ENCODE results near the gene ZNF462.

ZNF462 gene

DNA sequence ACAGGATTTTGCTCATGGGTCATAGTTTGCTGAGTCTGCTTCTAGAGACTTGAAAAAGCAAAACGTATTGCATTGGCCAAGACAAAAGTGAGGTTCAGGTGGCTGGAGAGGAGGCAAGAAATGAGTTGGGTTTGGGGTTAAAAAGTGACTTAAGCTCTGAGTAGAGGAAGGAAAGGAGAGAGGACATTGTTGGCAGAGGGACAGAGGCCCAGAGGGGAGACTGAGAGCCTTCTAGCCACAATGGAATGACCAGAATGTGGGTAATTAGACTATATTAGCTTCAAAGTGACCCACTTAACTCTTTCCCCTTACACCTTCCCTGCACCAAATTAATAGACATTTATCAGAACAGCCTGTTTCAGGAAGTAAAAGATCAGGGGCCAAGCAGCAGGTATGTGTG lies 188.4 kb downstream of the ZNF462 start:
- Histone ChIP-seq H3K36me3 (ENCODE audit: insufficient read depth, low read depth, low read length) (no peaks in the 10 kb centered on the region), H3K9me3 (ENCODE audit: insufficient read depth, low read depth, low read length) (no peaks in the 10 kb centered on the region), H3K4me3 (ENCODE audit: low read length) (no peak overlapping the region), H3K4me1 (ENCODE audit: insufficient read depth, low read length) (peaks cover 9% of the 10 kb centered on the region), H3K27ac (ENCODE audit: low read length) (no peak overlapping the region), H3K27me3 (ENCODE audit: insufficient read depth, low read length) (no peaks in the 10 kb centered on the region), H3K9ac (ENCODE audit: low read depth, low read length) (no peak overlapping the region)

DNA sequence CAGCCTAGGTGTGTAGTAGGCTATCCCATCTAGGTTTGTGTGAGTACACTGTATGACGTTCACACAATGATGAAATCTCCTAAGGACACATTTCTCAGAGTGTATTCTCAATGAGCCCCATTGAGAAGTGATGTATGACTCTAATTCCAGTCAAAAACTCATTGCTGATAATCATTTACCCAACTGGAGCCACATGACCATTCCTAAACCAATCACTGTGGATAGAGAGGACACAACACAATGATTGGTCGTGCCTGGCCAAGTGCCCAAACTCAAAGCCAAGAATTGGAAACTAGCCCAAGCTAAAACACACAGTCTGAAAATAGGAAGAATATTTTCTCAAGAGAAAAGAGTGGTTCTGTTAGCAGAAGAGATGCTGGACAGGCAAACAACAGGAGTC lies 191.2 kb downstream of the ZNF462 start:
- Histone ChIP-seq H3K4me1 (ENCODE audit: insufficient read depth, low read length) (peaks cover 10% of the 10 kb centered on the region), H3K36me3 (ENCODE audit: insufficient read depth, low read depth, low read length) (no peaks in the 10 kb centered on the region)

DNA sequence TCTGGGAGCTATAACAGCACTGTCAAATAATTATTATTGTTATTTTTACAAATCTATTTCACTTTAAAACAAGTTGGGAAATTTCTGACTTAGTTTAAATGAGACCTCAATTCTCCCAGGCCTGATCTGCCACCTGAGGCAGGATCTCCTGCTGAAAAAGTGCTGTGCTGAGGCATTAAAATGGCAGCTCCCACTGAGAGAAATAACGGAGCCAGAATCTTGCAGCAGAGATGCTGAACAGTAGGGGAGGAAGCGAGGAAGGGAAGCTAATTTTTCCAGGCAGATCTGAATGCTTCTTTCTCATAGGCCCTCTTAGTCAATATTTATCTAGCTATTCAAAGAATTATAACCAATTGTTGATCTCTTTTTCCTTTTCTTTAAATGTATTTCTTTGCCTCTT lies 196.3 kb downstream of the ZNF462 start:
- Histone ChIP-seq H3K4me1 (ENCODE audit: insufficient read depth, low read length) (peaks cover 6% of the 10 kb centered on the region; the same call in 1 of the 2 replicates), H3K27ac (ENCODE audit: low read length) (no peak overlapping the region), H3K9ac (ENCODE audit: low read depth, low read length) (no peak overlapping the region), H3K4me3 (ENCODE audit: low read length) (no peak overlapping the region), H3K27me3 (ENCODE audit: insufficient read depth, low read length) (no peaks in the 10 kb centered on the region), H3K36me3 (ENCODE audit: insufficient read depth, low read depth, low read length) (no peaks in the 10 kb centered on the region), H3K9me3 (ENCODE audit: insufficient read depth, low read depth, low read length) (no peaks in the 10 kb centered on the region)

More for the DNA sequence above, 191.2 kb downstream of the ZNF462 start:
- Histone ChIP-seq H3K4me3 (ENCODE audit: low read length) (no peak overlapping the region), H3K9ac (ENCODE audit: low read depth, low read length) (no peak overlapping the region), H3K27me3 (ENCODE audit: insufficient read depth, low read length) (no peaks in the 10 kb centered on the region), H3K27ac (ENCODE audit: low read length) (no peak overlapping the region), H3K9me3 (ENCODE audit: insufficient read depth, low read depth, low read length) (no peaks in the 10 kb centered on the region)

DNA sequence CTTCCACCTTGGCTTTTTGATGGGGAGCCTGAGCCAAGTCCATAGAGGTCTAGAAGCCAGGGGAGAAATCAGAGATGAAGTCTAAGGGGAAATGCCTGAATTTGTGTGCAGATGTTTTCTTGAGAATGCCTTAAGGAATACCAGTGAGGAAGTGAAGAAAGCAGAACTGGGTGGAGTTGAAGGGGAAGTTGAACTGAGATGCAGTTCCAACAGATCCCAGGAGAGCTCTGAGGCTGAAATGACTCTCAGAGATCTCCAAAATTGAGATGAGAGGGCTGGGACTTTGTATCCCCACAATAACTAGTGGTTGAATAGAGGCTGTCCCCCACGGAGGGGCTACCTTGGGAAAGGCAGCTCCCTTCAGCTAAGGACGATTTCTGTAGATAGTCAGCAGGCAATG lies 197.1 kb downstream of the ZNF462 start:
- no peaks in the 10 kb centered on the region for H3K36me3 ChIP-seq (ENCODE audit: insufficient read depth, low read depth, low read length)
- no peaks in the 10 kb centered on the region for H3K9me3 ChIP-seq (ENCODE audit: insufficient read depth, low read depth, low read length)
- H3K27ac ChIP-seq (ENCODE audit: low read length) = no peak overlapping the region
- no peak overlapping the region for H3K9ac ChIP-seq (ENCODE audit: low read depth, low read length)
- peaks cover 6% of the 10 kb centered on the region; the same call in 1 of the 2 replicates for H3K4me1 ChIP-seq (ENCODE audit: insufficient read depth, low read length)
- no peaks in the 10 kb centered on the region for H3K27me3 ChIP-seq (ENCODE audit: insufficient read depth, low read length)
- H3K4me3 ChIP-seq (ENCODE audit: low read length) = no peak overlapping the region

Data from iPS-20b (cell line).